ENCODE results near the gene MSL1.

MSL1 gene

GRCh38 chr17:40106760-40107521 is 14.8 kb upstream of the MSL1 start:
- TF ChIP-seq L3MBTL2 (conservative IDR thresholded peaks at IDR 0.05) (no peak), ELF4 (IDR thresholded peaks at IDR 0.05) (no peak), FOXM1 (IDR thresholded peaks at IDR 0.05; ENCODE audit: borderline replicate concordance) (no peak), ARNT (IDR thresholded peaks at IDR 0.05) (no peak), HDGF (IDR thresholded peaks at IDR 0.05; ENCODE audit: borderline replicate concordance) (no peak), SUZ12 (IDR thresholded peaks at IDR 0.05) (no peak), FOXA1 (IDR thresholded peaks at IDR 0.05) (no peak), LEF1 (IDR thresholded peaks at IDR 0.05; ENCODE audit: borderline replicate concordance) (no peak), SP1 (IDR thresholded peaks at IDR 0.05) (no peak), TARDBP (IDR thresholded peaks at IDR 0.05) (no peak), FOXK2 (IDR thresholded peaks at IDR 0.05) (no peak), ZNF384 (IDR thresholded peaks at IDR 0.05) (no peak), BHLHE40 (IDR thresholded peaks at IDR 0.05; ENCODE audit: borderline replicate concordance) (no peak), NFRKB (IDR thresholded peaks at IDR 0.05) (no peak), CTBP1 (IDR thresholded peaks at IDR 0.05; ENCODE audit: borderline replicate concordance) (no peak)
- TF ChIP-seq, protein P1, sequence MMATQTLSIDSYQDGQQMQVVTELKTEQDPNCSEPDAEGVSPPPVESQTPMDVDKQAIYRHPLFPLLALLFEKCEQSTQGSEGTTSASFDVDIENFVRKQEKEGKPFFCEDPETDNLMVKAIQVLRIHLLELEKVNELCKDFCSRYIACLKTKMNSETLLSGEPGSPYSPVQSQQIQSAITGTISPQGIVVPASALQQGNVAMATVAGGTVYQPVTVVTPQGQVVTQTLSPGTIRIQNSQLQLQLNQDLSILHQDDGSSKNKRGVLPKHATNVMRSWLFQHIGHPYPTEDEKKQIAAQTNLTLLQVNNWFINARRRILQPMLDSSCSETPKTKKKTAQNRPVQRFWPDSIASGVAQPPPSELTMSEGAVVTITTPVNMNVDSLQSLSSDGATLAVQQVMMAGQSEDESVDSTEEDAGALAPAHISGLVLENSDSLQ (IDR thresholded peaks at IDR 0.05): no peak
- CTCF ChIA-PET: interaction anchor here (0.6 kb wide), 1 partner anchor 476 kb away, joined by 3 read pairs; no protein-coding TSS in a partner anchor
- DNase-seq (ENCODE audit: extremely low spot score): no peak
- POLR2A ChIA-PET: interaction anchor here (0.9 kb wide), 1 partner anchor 33 kb away, joined by 3 read pairs; the partner anchor contains the start of gene CASC3

- ChIA-PET CTCF (interaction anchor here (0.6 kb wide), 1 partner anchor 476 kb away, joined by 3 read pairs; no protein-coding TSS in a partner anchor), POLR2A (interaction anchor here (0.9 kb wide), 1 partner anchor 33 kb away, joined by 3 read pairs; the partner anchor contains the start of gene CASC3)
- DNase-seq (ENCODE audit: extremely low spot score): no peak
- TF ChIP-seq ARNT (IDR thresholded peaks at IDR 0.05) (no peak), FOXA1 (IDR thresholded peaks at IDR 0.05) (no peak), FOXK2 (IDR thresholded peaks at IDR 0.05) (no peak), HDGF (IDR thresholded peaks at IDR 0.05; ENCODE audit: borderline replicate concordance) (no peak), ELF4 (IDR thresholded peaks at IDR 0.05) (no peak), LEF1 (IDR thresholded peaks at IDR 0.05; ENCODE audit: borderline replicate concordance) (no peak), TARDBP (IDR thresholded peaks at IDR 0.05) (no peak), SP1 (IDR thresholded peaks at IDR 0.05) (no peak), L3MBTL2 (conservative IDR thresholded peaks at IDR 0.05) (no peak), FOXM1 (IDR thresholded peaks at IDR 0.05; ENCODE audit: borderline replicate concordance) (no peak), ZNF384 (IDR thresholded peaks at IDR 0.05) (no peak), NFRKB (IDR thresholded peaks at IDR 0.05) (no peak), BHLHE40 (IDR thresholded peaks at IDR 0.05; ENCODE audit: borderline replicate concordance) (no peak), CTBP1 (IDR thresholded peaks at IDR 0.05; ENCODE audit: borderline replicate concordance) (no peak), SUZ12 (IDR thresholded peaks at IDR 0.05) (no peak)
- TF ChIP-seq, protein P1 (IDR thresholded peaks at IDR 0.05): no peak
These were observed 14.1 kb upstream of the MSL1 start for GRCh38 chr17:40107522-40108174.

- DNase-seq (ENCODE audit: extremely low spot score): no peak
- TF ChIP-seq TARDBP (IDR thresholded peaks at IDR 0.05) (no peak), SUZ12 (IDR thresholded peaks at IDR 0.05) (no peak), HDGF (IDR thresholded peaks at IDR 0.05; ENCODE audit: borderline replicate concordance) (no peak), LEF1 (IDR thresholded peaks at IDR 0.05; ENCODE audit: borderline replicate concordance) (no peak), BHLHE40 (IDR thresholded peaks at IDR 0.05; ENCODE audit: borderline replicate concordance) (no peak), CTBP1 (IDR thresholded peaks at IDR 0.05; ENCODE audit: borderline replicate concordance) (no peak), SP1 (IDR thresholded peaks at IDR 0.05) (no peak), FOXA1 (IDR thresholded peaks at IDR 0.05) (no peak), L3MBTL2 (conservative IDR thresholded peaks at IDR 0.05) (no peak), FOXK2 (IDR thresholded peaks at IDR 0.05) (no peak), FOXM1 (IDR thresholded peaks at IDR 0.05; ENCODE audit: borderline replicate concordance) (no peak), ZNF384 (IDR thresholded peaks at IDR 0.05) (no peak), ELF4 (IDR thresholded peaks at IDR 0.05) (no peak), ARNT (IDR thresholded peaks at IDR 0.05) (no peak), NFRKB (IDR thresholded peaks at IDR 0.05) (no peak)
- TF ChIP-seq, protein P1 (IDR thresholded peaks at IDR 0.05): no peak
- CTCF ChIA-PET: interaction anchor here (0.9 kb wide), 1 partner anchor 70 kb away, joined by 3 read pairs; no protein-coding TSS in a partner anchor
- POLR2A ChIA-PET: interaction anchor here (0.9 kb wide), 1 partner anchor 57 kb away, joined by 4 read pairs; no protein-coding TSS in a partner anchor
These were observed 12.6 kb upstream of the MSL1 start for GRCh38 chr17:40108970-40109824.

DNA sequence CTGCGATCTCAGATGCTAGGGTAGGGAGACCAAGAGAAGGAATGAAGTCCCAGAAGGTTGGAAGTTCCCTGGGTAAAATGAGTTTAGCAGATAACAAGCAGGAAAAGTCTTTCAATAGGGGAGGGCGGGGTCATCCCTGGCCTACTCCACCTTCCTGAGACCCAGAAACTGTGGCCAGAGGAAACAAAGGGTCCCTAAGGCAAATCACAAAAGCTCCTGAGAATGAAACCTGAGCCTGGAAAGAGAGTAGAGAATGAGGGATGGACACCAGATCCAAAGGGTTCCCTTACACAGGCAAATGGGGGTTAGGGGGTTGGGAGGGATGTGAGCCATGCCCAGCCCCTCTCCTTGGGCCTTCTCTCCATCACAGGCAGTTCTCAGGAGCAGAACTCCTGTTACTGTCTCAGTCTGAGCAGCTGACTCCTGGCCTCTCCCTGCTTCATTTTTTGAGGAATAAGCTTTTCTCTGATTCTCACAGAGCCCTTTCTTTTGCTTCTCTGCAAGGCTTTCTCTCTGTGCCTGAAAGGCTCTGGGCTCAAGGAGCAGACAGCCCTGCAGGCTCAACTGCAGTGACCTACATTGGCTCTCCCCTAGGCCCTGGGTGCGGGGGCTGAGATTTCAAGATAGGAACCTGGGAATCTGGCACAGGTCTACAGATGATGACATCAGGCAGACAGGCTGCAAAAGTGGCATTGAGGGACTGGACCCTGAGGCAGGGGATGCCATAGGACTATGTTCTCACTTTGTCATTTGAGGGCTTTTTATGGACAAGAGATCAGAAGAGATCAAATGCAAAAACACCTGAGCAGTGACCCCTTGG is 11.5 kb upstream of the MSL1 start:
- CTCF ChIA-PET: interaction anchor here (0.8 to 5.8 kb wide), 8 partner anchors 9 to 71 kb away, joined by 3 to 82 read pairs (median 4); partner anchors contain the start of genes MED24 and NR1D1
- POLR2A ChIA-PET: interaction anchor here (1.6 to 7.1 kb wide), 5 partner anchors 9 to 56 kb away, joined by 8 to 117 read pairs (median 93); partner anchors contain the start of genes CASC3, MED24, MSL1 and NR1D1
- TF ChIP-seq HDGF (IDR thresholded peaks at IDR 0.05; ENCODE audit: borderline replicate concordance) (no peak), ARNT (IDR thresholded peaks at IDR 0.05) (no peak), FOXA1 (IDR thresholded peaks at IDR 0.05) (no peak), SUZ12 (IDR thresholded peaks at IDR 0.05) (no peak), ELF4 (IDR thresholded peaks at IDR 0.05) (no peak), ZNF384 (IDR thresholded peaks at IDR 0.05) (no peak), CTBP1 (IDR thresholded peaks at IDR 0.05; ENCODE audit: borderline replicate concordance) (no peak), L3MBTL2 (conservative IDR thresholded peaks at IDR 0.05) (no peak), FOXK2 (IDR thresholded peaks at IDR 0.05) (no peak), SP1 (IDR thresholded peaks at IDR 0.05) (no peak), BHLHE40 (IDR thresholded peaks at IDR 0.05; ENCODE audit: borderline replicate concordance) (no peak), LEF1 (IDR thresholded peaks at IDR 0.05; ENCODE audit: borderline replicate concordance) (no peak), TARDBP (IDR thresholded peaks at IDR 0.05) (no peak), FOXM1 (IDR thresholded peaks at IDR 0.05; ENCODE audit: borderline replicate concordance) (no peak), NFRKB (IDR thresholded peaks at IDR 0.05) (no peak)
- TF ChIP-seq, protein P1 (IDR thresholded peaks at IDR 0.05): no peak
- DNase-seq (ENCODE audit: extremely low spot score): no peak

Data from HEK293T (cell line).